GM12864 (cell line): ENCODE measurements around the gene GALK1.

ENCODE experiments used
- DNase-seq: peaks from one replicate; pipeline ENCODE4 v3.0.0-alpha.2; 2011; ENCODE audit warnings: low read depth
- H3K4me3 ChIP-seq: 2 replicates; pipeline ENCODE4 v1.5.1; 2011; ENCODE audit warnings: mild to moderate bottlenecking, low read depth, low read length, control low read depth
- CTCF ChIP-seq: IDR thresholded peaks from 2 replicates; pipeline ENCODE4 v1.5.1; 2011; ENCODE audit warnings: low read depth, mild to moderate bottlenecking, moderate library complexity, low read length, control low read depth, inconsistent platforms; ENCODE audit errors: missing control alignments

The GALK1 gene

GRCh38 chr17:75751676-75752404 is 13.2 kb downstream of the GALK1 start:
- DNase-seq: no peak
- H3K4me3 ChIP-seq: no peak overlapping the region
- no peak for TF ChIP-seq CTCF

GRCh38 chr17:75750661-75751423 is 14.2 kb downstream of the GALK1 start:
- no peak for DNase-seq
- no peak overlapping the region for H3K4me3 ChIP-seq
- TF ChIP-seq CTCF: no peak

- TF ChIP-seq CTCF: peak; percentile 90
- DNase-seq: no peak
- no peak overlapping the region for H3K4me3 ChIP-seq
Observed at GRCh38 chr17:75749545-75750389, 15.2 kb downstream of the GALK1 start.

- DNase-seq: no peak
- TF ChIP-seq CTCF: no peak
Observed at GRCh38 chr17:75748706-75749105, 16.3 kb downstream of the GALK1 start.

GRCh38 chr17:75743625-75744206 is 21.3 kb downstream of the GALK1 start:
- no peak for TF ChIP-seq CTCF
- no peak overlapping the region for H3K4me3 ChIP-seq
- DNase-seq: no peak

More at GRCh38 chr17:75748706-75749105, 16.3 kb downstream of the GALK1 start:
- H3K4me3 ChIP-seq: no peak overlapping the region

GRCh38 chr17:75742337-75742736 is 22.7 kb downstream of the GALK1 start:
- no peak overlapping the region for H3K4me3 ChIP-seq
- no peak for DNase-seq
- TF ChIP-seq CTCF: no peak
